Esophagus muscularis mucosa (tissue), 4 donors: ENCODE measurements around the gene SUPV3L1.

ENCODE experiments used
- CTCF ChIP-seq, 3 experiments: fragments of 200-600 bp in 2 of 3; fragments of 450-650 bp in 1 of 3; sonication (generic) in 2 of 3; IDR thresholded peaks; one replicate each; pipeline ENCODE4 v1.5.1; 2017 to 2019; ENCODE audit warnings: antibody characterized with exemption in 3 of 3, mild to moderate bottlenecking in 2 of 3, moderate library complexity in 1 of 3
- EP300 ChIP-seq: sonication (generic); formaldehyde crosslinking; IDR thresholded peaks from one replicate; pipeline ENCODE4 v1.6.1; 2017; ENCODE audit warnings: antibody characterized with exemption
- POLR2A ChIP-seq: fragments of 450-650 bp; IDR thresholded peaks from one replicate; pipeline ENCODE4 v1.6.1; 2017; ENCODE audit warnings: antibody characterized with exemption, moderate library complexity, mild to moderate bottlenecking, low read depth
- POLR2AphosphoS5 ChIP-seq, 2 donors: sonication (generic); formaldehyde crosslinking; IDR thresholded peaks; one replicate each; pipeline ENCODE4 v1.6.1; 2017; ENCODE audit warnings: antibody characterized with exemption in 2 of 2

DNA sequence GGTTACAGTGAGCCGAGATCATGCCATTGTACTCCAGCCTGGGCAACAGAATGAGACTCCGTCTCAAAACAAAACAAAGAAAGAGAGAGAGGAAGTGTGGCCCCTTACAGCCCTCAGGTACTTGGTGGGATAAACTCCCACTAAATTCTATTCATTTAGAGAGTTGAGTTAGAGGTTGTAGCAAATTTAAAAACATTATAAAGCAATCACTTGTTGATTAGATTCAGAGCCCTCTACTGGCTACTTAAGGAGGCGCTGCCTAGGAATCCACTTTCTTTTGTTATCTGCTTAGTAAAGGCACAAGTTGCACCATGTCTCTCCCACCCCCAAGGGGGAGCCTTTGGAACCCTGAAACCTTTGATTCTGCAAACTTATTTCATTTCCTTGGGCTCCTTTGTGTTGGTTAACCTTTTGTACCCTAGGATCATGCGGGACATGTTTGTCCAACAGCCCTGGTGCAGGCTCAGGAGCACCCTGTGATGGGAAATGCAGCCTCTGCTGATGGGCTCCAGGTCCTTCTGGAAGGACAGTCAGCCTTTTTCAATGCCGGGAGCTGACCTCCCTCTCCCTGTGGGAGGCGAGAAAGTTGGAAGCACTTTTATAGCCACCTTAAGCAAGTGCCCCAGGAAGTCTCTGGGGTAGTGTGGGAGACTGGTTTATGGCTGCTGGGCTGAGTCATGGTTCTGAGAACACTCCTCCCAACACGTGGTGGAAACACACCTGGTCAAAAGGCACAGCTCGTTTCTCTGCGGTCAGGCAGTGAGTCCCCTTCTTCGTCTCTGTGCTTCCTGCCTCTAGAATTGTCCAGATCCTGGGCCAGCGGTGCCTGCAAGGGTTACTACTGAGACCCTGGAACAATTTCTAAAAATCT lies 42.4 kb downstream of the SUPV3L1 start:
- TF ChIP-seq EP300 (no peak), CTCF (IDR thresholded peaks at IDR 0.05) (peak; percentile 26 to 66 (median 47)), POLR2A (no peak), POLR2AphosphoS5 (IDR thresholded peaks at IDR 0.05) (no peak)
